Renal pelvis (tissue), 4 donors: Measurements from ENCODE around the gene ELP6. TPM values are rescaled to one million over a fixed set of nuclear protein-coding genes. Genes with fewer than 3 reads are reported as not detected.
"Not testable (repeated sequence)": the region's sequence is repeated elsewhere in the genome, so short reads cannot be mapped to it uniquely, and the experiment has no call there.

ENCODE experiments used
- DNase-seq: peaks from one replicate; pipeline ENCODE4 v3.0.0-alpha.2; 2013
- polyA plus RNA-seq, 3 donors: library from polyadenylated mRNA; unstranded; fragments of 120-200 nt; gene quantifications; one replicate each; pipeline ENCODE4 v1.2.1, GENCODE V29; 2013; ENCODE audit not compliant: insufficient read length in 3 of 3

The ELP6 gene
- polyA plus RNA-seq, 3 donors, result 42.1 to 52.9 (median 49.9) TPM

DNA sequence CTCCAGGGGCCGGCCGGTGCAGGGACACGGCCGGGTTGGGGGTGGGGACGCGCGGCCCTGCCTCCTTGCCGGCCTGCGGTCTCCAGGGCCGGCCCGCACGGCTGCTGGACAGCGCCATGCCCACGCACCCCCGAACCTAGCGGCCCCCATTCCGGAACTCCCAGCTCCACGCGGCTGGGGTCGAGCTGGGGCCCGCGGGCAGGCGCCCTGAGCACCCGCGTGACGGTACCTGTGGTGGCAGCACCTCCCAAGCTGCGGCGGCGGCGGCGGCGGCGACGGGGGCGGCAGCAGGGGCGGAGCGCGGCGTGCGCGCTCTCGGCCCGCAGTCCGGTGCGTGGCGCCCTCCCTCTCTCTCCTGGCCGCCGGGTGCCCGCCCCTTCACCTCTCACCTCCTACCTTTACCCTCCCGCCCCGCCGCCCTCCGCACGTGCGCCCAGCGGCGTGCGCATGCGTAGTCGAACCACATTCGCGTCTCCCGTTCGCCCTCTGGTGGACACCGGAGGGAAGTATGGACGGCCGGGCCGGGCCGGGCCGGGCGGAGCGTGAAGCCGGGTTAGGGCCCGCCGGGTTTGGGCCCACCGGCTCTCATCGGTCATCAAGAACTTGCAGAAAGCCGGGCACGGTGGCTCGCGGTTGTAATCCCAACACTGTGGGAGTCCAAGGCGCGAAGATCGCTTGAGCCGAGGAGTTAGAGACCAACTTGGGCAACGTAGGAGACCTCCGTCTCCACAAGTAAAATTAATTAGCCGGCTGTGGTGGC, 37.8 kb downstream of the ELP6 start, which contains the start of gene SCAP:
Gene SCAP, minus strand, starts transcription at position 372 of the 760 bp plus-strand sequence. CDS start 32,948 bp downstream, outside the sequence.
- peak; percentile 84 for DNase-seq

DNA sequence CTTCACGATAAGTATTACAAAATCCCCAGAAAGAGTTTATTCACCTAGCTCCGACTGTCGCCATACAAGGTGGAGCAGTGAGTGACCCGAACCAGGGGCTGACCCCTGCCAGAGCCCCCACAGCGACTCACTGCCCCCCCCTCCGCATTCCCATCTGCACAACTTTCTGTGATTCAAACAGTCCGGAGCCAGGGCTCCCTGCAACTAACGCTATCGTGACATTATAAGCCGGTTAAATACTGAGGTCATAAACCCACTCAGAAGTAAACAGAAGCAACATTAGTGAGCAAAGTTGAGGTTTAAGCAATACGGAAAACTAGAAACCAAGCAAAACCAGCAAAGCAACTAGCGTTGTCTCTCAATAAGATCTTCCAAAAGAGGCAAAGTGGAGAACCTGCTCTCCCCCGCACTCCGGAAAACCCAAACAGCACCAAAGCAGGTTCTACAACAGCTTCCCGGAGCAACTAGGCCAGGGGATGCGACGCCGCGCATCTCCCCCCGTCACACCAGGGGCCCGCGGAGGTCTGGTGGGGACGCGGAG, 38.4 kb downstream of the ELP6 start:
- DNase-seq, result no peak

- no peak for DNase-seq
These were observed 40.1 kb downstream of the ELP6 start for GRCh38 chr3:47473391-47473790.

DNA sequence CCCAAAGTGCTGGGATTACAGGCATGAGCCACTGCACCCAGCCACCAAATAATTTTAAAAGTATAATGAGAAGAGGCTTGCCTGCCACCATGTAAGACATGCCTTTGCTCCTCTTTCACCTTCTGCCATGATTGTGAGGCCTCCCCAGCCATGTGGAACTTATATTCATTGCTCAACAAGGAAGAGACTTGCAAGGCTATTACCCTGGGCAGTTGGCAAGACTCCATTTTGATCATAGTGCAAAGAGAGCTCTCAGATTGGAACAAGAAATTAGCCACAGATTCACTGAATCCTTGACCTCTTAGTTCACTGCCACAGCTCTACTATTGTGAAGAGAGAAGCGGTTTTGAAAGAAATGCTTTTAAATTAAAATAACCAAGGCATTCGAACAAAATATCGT, 43.9 kb downstream of the ELP6 start:
- DNase-seq, result no peak

GRCh38 chr3:47468315-47468714, 45.2 kb downstream of the ELP6 start:
- DNase-seq, result not testable (repeated sequence)

- DNase-seq, result no peak
These were observed 48.9 kb downstream of the ELP6 start for GRCh38 chr3:47464588-47464987.

DNA sequence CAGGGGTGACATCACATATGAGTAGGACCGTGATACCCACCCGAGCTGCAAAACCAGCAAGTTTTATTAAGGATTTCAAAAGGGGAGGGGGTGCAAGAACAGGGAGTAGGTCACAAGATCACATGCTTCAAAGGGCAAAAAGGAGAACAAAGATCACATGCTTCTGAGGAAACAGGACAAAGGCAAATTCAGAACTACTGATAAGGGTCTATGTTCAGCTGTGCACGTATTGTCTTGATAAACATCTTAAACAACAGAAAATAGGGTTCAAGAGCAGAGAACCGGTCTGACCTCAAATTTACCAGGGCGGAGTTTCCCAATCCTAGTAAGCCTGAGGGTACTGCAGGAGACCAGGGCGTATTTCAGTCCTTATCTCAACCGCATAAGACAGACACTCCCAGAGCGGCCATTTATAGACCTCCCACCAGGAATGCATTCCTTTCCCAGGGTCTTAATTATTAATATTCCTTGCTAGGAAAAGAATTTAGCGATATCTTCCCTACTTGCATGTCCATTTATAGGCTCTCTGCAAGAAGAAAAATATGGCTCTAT, 53.9 kb downstream of the ELP6 start:
- DNase-seq, result not testable (repeated sequence)

GRCh38 chr3:47456984-47457383, 56.5 kb downstream of the ELP6 start:
- no peak for DNase-seq

DNA sequence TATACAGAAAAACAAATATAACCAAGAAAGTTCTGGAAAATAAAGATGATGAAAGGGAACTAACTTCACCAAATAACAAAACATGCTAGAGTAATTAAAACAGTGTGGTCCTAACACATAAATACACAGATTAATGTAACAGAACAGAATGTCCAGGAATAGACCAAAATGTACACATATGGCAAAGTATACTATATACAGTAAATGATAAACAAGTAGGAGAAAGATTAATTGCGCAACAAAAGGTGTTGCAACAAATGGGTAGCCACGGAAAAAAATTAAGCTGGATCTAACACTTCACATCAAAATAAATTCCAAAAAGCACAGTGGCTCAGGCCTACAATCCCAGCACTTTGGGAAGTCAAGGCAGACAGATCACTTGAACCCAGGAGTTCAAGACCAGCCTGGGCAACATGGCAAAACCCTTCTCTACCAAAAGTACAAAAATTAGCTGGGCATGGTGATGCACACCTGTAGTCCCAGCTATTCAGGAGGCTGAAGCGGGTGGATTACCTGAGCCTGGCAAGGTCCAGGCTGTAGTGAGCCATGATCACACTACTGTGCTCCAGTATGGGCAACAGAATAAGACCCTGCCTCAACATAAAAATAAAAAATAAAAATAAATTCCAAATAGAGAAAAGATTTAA, 57.6 kb downstream of the ELP6 start:
- DNase-seq, result no peak

GRCh38 chr3:47452453-47453215, 60.9 kb downstream of the ELP6 start:
- no peak for DNase-seq

Other genes starting within 250 kb of the ELP6 start
- gene KIF9, start 230.9 kb downstream of the ELP6 start, polyA plus RNA-seq, result 10 to 100 TPM; 24.2 to 24.5 (median 24.4) TPM
- gene KLHL18, start 230.8 kb downstream of the ELP6 start, polyA plus RNA-seq, result 10 to 100 TPM; 13.5 to 17.0 (median 16.3) TPM
- 10 to 100 TPM; 31.5 to 35.3 (median 34.4) TPM for gene PTPN23, start 132.7 kb downstream of the ELP6 start, polyA plus RNA-seq
- gene SCAP, start 37.8 kb downstream of the ELP6 start, polyA plus RNA-seq, result 10 to 100 TPM; 83.3 to 95.2 (median 93.1) TPM
- gene CSPG5, start 65.2 kb upstream of the ELP6 start, polyA plus RNA-seq, result 1 to 10 TPM in 1 of 3 donors, under 1 TPM in 2; 0.87 to 1.5 (median 0.95) TPM